NK-92 (cell line): ENCODE results near the gene SND1.

Experiments used
- DNase-seq: peaks from one replicate; lab custom pipeline; 2025; ENCODE audit not compliant: unreplicated experiment; lab: John Stamatoyannopoulos, UW

SND1 gene

DNA sequence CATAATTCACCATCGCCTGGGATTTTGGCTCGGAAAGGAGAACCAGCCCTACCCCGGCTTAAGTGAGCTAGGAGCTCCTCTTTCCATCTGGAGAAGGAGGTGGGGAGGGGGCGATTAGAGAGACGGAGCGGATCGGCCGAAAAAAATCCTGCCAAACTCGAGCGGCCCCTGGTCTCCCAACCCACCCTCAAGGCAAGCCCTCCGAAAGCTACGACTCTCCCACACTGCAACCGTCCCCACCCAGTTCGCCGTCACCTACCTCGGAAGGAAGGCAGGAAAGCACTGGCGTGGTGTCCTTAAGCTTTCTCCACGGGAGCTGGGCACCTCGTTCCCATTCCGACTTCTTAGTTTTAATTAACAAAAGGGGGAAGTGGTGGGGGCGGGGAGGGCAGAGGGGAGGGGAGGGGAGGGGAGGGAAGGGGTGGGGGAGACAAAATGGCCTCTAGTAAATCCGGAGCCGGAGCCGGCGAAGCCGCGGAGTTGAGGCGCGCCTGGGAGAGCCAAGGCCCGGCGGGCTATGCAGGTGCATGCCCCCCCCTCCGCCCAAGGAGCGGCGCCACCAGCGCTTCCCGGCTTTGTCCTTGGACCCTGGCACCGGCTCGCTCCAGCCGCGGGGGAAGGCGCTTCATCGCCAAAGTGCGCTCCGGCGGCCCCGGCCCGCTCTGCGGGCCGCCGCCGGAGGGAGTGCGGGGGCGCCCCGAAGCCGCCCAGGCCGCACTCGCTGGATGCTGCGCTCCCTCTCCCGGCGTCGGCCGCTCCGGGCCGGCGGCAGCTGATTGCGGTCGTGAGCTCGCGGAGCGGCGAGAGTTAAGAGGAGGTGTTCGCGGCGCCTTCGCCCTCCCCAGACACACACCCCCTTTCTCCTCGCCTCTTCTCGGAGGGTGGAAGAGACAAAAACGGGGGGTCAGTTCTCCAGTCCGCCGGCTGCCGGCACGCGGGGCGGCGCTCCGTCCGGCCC lies 378.9 kb downstream of the SND1 start, which contains the start of gene LRRC4:
TSS of gene LRRC4 (minus strand) at position 784 of the 958 bp plus-strand sequence. CDS start 797 bp downstream, outside the sequence.
- DNase-seq = no peak

- DNase-seq = no peak
Measured at GRCh38 chr7:128031901-128032604, 380.1 kb downstream of the SND1 start.

- DNase-seq = no peak
Measured at GRCh38 chr7:128032605-128033235, 380.7 kb downstream of the SND1 start.

DNA sequence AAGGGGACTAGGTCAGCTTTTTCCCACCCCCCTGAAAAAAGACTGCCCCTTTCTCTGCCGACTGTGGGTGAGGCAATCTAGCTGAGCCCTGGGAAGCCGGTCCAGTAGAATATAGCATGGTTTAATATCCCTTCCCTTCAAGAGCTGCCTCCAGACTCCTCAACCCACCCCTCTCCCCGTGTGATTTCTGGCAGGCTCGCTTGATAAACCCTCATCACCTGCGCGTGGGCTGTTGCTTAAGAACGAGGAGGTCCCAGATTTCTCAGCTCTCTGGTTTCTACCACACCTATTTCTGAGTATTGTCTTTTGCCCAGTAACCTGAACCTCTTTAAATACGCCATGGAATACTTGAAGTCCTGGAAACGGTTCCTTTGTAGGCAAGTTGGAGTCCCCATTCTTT lies 381.3 kb downstream of the SND1 start:
- DNase-seq = no peak

GRCh38 chr7:128034825-128035224 lies 382.8 kb downstream of the SND1 start:
- DNase-seq = no peak

GRCh38 chr7:128035712-128036111 lies 383.7 kb downstream of the SND1 start:
- no peak for DNase-seq

- DNase-seq = no peak
Measured at GRCh38 chr7:128036226-128036940, 384.4 kb downstream of the SND1 start.

- no peak for DNase-seq
Measured at GRCh38 chr7:128037081-128037480, 385.1 kb downstream of the SND1 start.

- DNase-seq = no peak
Measured at GRCh38 chr7:128037880-128038619, 386.1 kb downstream of the SND1 start.

DNA sequence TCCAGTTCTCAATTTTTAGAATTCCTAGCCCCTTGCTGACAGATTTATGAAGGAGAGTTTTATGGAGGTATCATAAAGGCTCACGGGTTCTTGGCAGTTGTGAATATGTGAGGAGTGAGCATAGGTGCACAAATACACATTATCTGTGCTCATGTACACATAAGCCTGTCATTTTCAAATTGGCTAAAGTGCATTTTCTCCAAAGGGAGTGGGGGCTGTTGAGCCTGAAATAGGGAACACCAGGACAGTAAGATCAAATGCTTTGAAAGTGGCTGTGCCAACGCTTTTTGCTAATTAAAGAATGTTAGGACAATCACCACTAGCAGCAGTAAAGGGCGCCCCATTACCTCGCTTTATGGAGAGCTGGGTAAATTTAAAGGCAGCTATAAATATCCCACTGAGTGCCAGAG lies 387.6 kb downstream of the SND1 start:
- no peak for DNase-seq

GRCh38 chr7:128040205-128040604 lies 388.2 kb downstream of the SND1 start:
- DNase-seq = no peak

GRCh38 chr7:128041203-128041602 lies 389.2 kb downstream of the SND1 start:
- no peak for DNase-seq

DNA sequence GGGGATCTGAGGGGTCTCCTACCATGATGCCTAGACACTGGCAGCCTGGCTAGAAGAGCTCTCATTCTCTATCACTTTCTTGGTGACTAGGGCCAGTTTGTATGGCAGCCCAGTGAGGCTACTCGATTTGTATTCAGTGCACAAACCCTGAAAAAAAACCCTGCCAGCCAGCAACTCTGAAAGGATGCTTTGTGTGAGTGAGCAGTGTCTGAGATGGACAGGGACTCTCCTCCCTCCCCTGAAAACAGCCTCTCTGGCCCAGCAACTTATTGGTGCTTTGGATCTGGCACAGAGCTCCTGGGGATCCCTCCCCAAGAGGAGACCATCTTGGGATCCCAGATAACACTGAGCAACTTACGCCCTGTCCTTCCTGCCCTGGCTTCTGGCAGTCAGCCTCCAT lies 390.0 kb downstream of the SND1 start:
- DNase-seq = no peak

GRCh38 chr7:128044064-128044463 lies 392.1 kb downstream of the SND1 start:
- no peak for DNase-seq

DNA sequence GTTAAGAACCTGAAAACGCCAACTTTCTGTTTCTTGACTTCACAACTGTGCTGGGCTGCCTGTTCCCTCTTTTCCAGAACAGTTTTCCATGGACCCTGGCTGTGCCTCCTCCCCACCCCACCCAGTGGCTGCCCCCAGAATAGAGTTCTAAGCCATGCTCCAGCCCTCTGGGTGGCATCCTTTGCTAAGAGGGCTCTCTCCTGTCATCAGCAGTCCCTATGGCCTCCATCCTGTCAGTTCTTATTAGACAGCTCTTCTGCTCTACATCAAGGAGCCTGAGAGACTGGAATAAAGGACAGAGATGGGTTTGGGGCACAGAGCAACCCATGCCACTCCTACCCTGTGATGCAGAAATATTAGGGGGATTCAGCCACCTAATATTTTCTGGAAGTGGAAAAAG lies 393.2 kb downstream of the SND1 start:
- no peak for DNase-seq

GRCh38 chr7:128045766-128046165 lies 393.8 kb downstream of the SND1 start:
- DNase-seq = no peak

GRCh38 chr7:128052404-128052803 lies 400.4 kb downstream of the SND1 start:
- DNase-seq = no peak

DNA sequence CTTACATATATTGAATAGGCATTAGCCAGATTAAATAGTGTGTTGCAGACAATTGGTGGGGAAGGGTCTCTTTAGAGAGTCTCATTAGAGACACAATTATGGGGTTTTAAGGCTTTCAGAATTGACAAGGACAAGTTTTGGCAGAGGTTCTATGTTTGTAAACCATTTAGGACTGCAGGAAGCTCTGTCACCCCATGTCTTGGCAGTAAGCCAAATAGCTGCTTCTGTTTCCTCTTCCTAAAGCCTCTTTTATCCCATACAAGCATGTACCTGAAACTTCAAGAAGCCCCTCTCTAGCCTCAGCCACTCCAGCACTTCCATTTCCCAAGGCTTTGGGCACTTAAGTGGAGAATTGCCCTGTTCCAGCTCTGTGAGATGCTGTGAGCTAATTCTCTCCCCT lies 401.0 kb downstream of the SND1 start:
- DNase-seq = no peak

DNA sequence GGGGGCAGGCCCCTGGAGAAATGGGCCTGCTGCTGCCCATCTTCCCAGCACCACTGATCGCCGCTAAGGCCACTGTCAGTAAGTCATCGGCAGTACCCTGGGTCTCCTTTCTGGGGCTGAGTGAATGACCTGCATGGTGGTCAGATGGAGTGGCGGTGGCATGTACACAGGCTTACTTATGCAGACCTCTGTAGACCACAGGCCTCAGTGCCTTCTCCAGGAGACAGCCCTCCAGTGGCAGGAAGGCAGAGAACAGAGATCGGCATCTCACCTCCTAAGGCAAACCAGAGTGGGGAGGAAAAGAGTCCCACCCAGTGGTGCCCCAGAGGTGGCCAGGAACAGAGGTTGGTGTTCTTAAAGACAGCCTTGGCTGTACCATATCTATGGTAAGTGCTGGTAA lies 402.0 kb downstream of the SND1 start:
- DNase-seq = no peak

DNA sequence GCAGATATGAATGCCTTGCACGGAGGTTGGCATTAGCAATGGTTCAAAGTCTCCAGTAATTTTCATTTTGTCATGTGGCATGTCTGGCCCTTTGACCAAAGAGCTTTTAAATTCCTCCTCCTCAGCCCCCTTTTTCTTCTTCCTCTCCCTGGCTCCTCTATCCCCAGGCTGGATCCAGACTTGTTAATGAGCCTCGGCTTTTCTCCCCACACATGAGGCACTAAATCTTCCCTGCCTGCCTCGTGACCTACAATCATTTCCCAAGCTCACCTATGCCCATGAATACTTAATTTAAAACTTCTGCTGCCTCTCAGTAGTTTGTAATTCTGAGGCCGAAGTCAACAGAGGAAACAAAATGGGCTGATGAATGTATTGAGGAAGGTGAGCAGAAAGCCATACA lies 402.5 kb downstream of the SND1 start:
- no peak for DNase-seq
